GM21447 (cell line): ENCODE data around the gene AZIN2.
"Not testable (repeated sequence)": the region's sequence is repeated elsewhere in the genome, so short reads cannot be mapped to it uniquely, and the experiment has no call there.

Source experiments
- ATAC-seq: cut with Tn5 transposase; IDR thresholded peaks from one replicate; pipeline ENCODE4 v1.9.1; 2021; ENCODE audit not compliant: unreplicated experiment

The AZIN2 gene

GRCh38 chr1:33126411-33127000 is 45.6 kb downstream of the AZIN2 start:
- ATAC-seq, result no peak

GRCh38 chr1:33127001-33127823 is 46.3 kb downstream of the AZIN2 start:
- ATAC-seq, result peak; percentile 88

GRCh38 chr1:33128781-33129180 is 47.8 kb downstream of the AZIN2 start:
- ATAC-seq, result no peak

- no peak for ATAC-seq
Observed at GRCh38 chr1:33130297-33130696, 49.3 kb downstream of the AZIN2 start.

GRCh38 chr1:33131191-33131590 is 50.2 kb downstream of the AZIN2 start:
- no peak for ATAC-seq

DNA sequence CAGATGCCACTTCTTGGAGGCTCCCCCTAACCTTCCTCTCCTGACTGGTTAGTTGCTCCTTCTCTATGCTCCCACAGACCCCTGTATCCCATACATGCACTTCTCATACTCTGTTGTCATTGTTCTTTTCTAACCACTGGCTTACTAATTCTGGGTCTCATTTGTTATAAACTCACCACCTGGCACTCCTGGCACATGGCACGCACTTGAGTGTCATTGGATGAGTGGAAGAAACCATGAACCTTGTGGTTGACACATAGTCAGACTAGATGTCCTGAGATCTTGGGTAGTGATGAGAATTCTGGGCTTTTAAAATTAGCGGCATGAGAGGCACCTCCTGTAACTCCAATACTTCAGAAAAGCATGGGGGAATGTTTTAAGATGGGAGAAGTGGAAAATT is 51.6 kb downstream of the AZIN2 start:
- no peak for ATAC-seq

GRCh38 chr1:33133478-33134105 is 52.6 kb downstream of the AZIN2 start:
- ATAC-seq, result no peak

- not testable (repeated sequence) for ATAC-seq
Observed at GRCh38 chr1:33136041-33136440, 55.1 kb downstream of the AZIN2 start.

- no peak for ATAC-seq
Observed at GRCh38 chr1:33137800-33138199, 56.8 kb downstream of the AZIN2 start.

GRCh38 chr1:33140153-33141149 is 59.5 kb downstream of the AZIN2 start:
- ATAC-seq, result no peak

GRCh38 chr1:33141216-33141615 is 60.3 kb downstream of the AZIN2 start:
- ATAC-seq, result no peak

- ATAC-seq, result no peak
Observed at GRCh38 chr1:33141781-33142180, 60.8 kb downstream of the AZIN2 start.

DNA sequence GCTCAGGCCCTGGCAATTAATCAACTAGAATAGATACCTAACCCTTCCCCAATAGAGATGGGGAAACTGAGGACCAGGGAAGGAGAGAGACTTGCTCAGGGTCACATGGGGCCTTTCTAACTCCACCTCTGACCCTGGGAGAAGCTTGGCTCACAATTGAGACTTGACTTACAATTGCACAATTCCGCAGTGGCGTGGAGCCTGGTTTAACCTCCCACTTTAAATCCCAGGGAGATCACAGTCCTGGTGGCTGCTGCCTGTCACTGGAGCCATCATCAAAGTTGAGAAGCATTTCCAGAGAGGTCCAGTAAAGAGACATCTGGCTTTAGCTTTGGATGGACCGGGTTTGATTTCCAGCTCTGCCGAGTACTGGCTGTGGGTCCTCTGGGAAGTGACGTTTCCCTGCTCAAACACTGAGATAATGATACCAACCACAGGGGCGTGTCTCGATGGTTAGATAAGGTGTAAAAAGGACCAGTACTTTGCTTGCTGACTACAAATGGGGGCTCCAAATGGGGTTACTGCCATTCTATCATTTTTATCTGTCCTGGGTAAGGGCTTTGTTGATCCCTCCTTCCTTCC is 61.6 kb downstream of the AZIN2 start:
- no peak for ATAC-seq

DNA sequence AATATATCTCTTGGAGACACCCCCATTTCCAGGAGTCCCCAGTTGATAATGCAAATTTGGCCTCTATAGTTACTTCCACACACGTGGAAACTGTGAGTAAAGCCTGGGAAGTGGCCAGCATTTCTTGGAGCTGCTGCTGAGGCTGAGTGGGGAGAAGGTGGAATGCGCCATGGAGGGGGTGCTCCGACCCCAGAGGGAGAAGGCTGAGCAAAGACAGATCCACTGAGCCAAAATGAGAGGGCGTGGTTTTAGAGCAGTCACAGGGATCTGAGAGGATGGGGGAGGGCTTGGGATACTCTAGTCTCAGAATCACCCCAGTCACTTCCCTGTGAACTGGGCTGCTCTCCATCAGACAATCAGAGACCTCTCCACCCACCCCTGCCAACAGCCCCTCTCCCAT is 62.2 kb downstream of the AZIN2 start:
- no peak for ATAC-seq

DNA sequence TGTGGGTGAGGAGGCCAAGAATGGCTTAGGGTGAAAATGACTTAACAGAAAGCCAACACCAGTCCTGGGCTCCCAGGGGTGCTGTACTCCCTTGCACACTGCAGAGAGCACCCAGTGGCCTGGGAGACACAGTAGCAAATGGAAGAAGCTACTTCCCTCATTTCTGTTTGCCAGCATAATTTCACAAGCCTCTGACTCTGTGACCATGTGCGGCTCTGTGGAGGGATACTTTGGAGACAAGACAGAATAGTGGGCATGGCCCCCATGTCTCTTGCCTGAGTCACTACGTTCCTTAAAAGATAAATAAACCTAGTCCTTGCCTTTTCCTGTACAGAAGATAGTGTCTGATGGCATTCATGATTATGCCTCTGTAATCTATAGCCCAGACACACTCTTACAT is 62.7 kb downstream of the AZIN2 start:
- no peak for ATAC-seq

- ATAC-seq, result no peak
Observed at GRCh38 chr1:33146003-33146402, 65.0 kb downstream of the AZIN2 start.

DNA sequence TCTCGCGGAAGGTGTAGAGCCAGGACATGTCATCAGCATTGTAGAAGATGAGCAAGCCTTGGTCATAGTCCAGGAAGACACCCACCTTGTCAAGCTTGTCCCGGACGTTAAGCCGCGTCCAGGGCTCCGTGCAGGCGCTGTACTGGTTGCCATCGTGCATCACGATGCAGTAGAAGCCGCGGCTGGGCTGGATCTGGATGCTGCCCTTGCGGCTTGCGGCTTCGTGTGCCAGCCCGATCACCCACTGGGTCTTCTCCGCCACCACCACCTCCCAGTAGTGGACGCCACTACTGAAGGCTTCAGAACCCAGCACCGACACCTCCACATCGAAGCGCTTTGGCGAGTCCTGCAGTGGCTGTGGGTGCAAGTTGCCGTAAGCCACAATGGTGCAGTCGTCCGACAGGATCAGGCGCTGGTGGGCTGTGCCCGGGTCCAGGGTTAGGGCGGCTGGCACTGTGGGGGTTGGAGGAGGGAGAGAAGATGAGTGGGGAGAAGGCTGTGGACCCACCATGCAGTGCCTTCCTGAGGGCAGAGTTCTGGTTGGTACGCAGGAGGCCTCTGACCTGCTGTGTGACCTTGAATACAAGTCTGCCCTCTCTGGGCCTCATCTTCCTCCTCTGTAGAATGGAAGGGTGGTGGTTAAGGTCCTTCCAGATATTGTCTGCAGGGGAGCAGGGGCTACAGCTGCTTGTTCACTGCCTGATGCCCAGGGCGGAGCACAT is 66.5 kb downstream of the AZIN2 start:
- ATAC-seq, result no peak

- ATAC-seq, result no peak
Observed at GRCh38 chr1:33147997-33148314, 67.0 kb downstream of the AZIN2 start.

GRCh38 chr1:33148615-33149014 is 67.7 kb downstream of the AZIN2 start:
- ATAC-seq, result no peak
